H9 (cell line): ENCODE data around the gene STX8. TPM values are rescaled to one million over a fixed set of nuclear protein-coding genes. Genes with fewer than 3 reads are reported as not detected.

Source experiments
- DNase-seq: peaks from one replicate; pipeline ENCODE4 v3.0.0-alpha.2; 2017
- H2AFZ ChIP-seq: one replicate; pipeline ENCODE4 v1.6.1; 2013; ENCODE audit warnings: mild to moderate bottlenecking, low read length, control low read depth, moderate library complexity
- H2AK5ac ChIP-seq: 2 replicates; pipeline ENCODE4 v1.6.1; 2013; ENCODE audit warnings: low read length, control low read depth, mixed read lengths; ENCODE audit not compliant: insufficient read length
- H2BK120ac ChIP-seq: one replicate; pipeline ENCODE4 v1.6.1; 2013; ENCODE audit warnings: low read depth, mild to moderate bottlenecking, low read length, control low read depth, inconsistent platforms; ENCODE audit not compliant: poor library complexity, severe bottlenecking
- H2BK12ac ChIP-seq: 2 replicates; pipeline ENCODE4 v1.6.1; 2013; ENCODE audit warnings: low read length, control low read depth, mixed read lengths, low read depth; ENCODE audit not compliant: insufficient read length
- H2BK15ac ChIP-seq: 2 replicates; pipeline ENCODE4 v1.6.1; 2013; ENCODE audit warnings: low read depth, low read length, control low read depth
- H2BK20ac ChIP-seq: one replicate; pipeline ENCODE4 v1.6.1; 2013; ENCODE audit warnings: low read depth, mild to moderate bottlenecking, low read length, control low read depth, inconsistent platforms; ENCODE audit not compliant: poor library complexity, severe bottlenecking
- H2BK5ac ChIP-seq: 2 replicates; pipeline ENCODE4 v1.6.1; 2013; ENCODE audit warnings: low read length, control low read depth, mixed read lengths; ENCODE audit not compliant: insufficient read length
- H3K14ac ChIP-seq: 2 replicates; pipeline ENCODE4 v1.6.1; 2013; ENCODE audit warnings: low read length, control low read depth; ENCODE audit not compliant: insufficient read depth
- H3K18ac ChIP-seq: 2 replicates; pipeline ENCODE4 v1.6.1; 2013; ENCODE audit warnings: low read depth, mild to moderate bottlenecking, mixed read lengths, low read length, control low read depth; ENCODE audit not compliant: insufficient read length
- H3K23ac ChIP-seq: 2 replicates; pipeline ENCODE4 v1.6.1; 2013; ENCODE audit warnings: low read length, control low read depth, mixed read lengths, low read depth; ENCODE audit not compliant: insufficient read length
- H3K23me2 ChIP-seq: 2 replicates; pipeline ENCODE4 v1.6.1; 2013; ENCODE audit warnings: low read depth, mild to moderate bottlenecking, mixed read lengths, low read length, control low read depth; ENCODE audit not compliant: insufficient read length, poor library complexity, severe bottlenecking
- H3K27ac ChIP-seq: 2 replicates; pipeline ENCODE4 v1.5.1; 2013; ENCODE audit warnings: low read length, control low read depth, mixed read lengths, low read depth; ENCODE audit not compliant: insufficient read length
- H3K27me3 ChIP-seq: 2 replicates; pipeline ENCODE4 v1.6.1; 2013; ENCODE audit warnings: low read length, control low read depth, inconsistent platforms; ENCODE audit not compliant: insufficient read depth
- H3K4ac ChIP-seq: 2 replicates; pipeline ENCODE4 v1.6.1; 2013; ENCODE audit warnings: low read depth, mild to moderate bottlenecking, control low read depth, inconsistent platforms, low read length, moderate library complexity
- H3K4me1 ChIP-seq: 2 replicates; pipeline ENCODE4 v1.6.1; 2013; ENCODE audit warnings: low read length, control low read depth, inconsistent platforms; ENCODE audit not compliant: insufficient read depth
- H3K4me2 ChIP-seq: 2 replicates; pipeline ENCODE4 v1.6.1; 2013; ENCODE audit warnings: low read length, control low read depth, mixed read lengths; ENCODE audit not compliant: insufficient read length, insufficient read depth
- H3K56ac ChIP-seq: 2 replicates; pipeline ENCODE4 v1.6.1; 2013; ENCODE audit warnings: low read depth, mild to moderate bottlenecking, mixed read lengths, low read length, control low read depth; ENCODE audit not compliant: insufficient read length
- H3K79me1 ChIP-seq: 2 replicates; pipeline ENCODE4 v1.6.1; 2013; ENCODE audit warnings: low read depth, mild to moderate bottlenecking, moderate library complexity, low read length, control low read depth, inconsistent platforms; ENCODE audit not compliant: insufficient read depth, poor library complexity, severe bottlenecking
- H3K79me2 ChIP-seq: 2 replicates; pipeline ENCODE4 v1.6.1; 2013; ENCODE audit warnings: low read length, control low read depth, inconsistent platforms; ENCODE audit not compliant: insufficient read depth
- H3K9ac ChIP-seq: 2 replicates; pipeline ENCODE4 v1.6.1; 2013; ENCODE audit warnings: low read length, control low read depth, mixed read lengths; ENCODE audit not compliant: insufficient read length; ENCODE audit errors: extremely low read depth
- H3K9me3 ChIP-seq: one replicate; pipeline ENCODE4 v1.6.1; 2013; ENCODE audit warnings: low read depth, low read length, inconsistent platforms; ENCODE audit not compliant: control insufficient read depth
- H3T11ph ChIP-seq: one replicate; pipeline ENCODE4 v1.6.1; 2013; ENCODE audit warnings: mild to moderate bottlenecking, low read length, control low read depth, inconsistent platforms
- H4K20me1 ChIP-seq: one replicate; pipeline ENCODE4 v1.6.1; 2013; ENCODE audit not compliant: control insufficient read depth, insufficient read length, insufficient read depth
- H4K5ac ChIP-seq: 2 replicates; pipeline ENCODE4 v1.6.1; 2013; ENCODE audit warnings: low read depth, mild to moderate bottlenecking, mixed read lengths, low read length, control low read depth; ENCODE audit not compliant: insufficient read length
- H4K8ac ChIP-seq: replicated peaks from 2 replicates; pipeline ENCODE4 v1.6.1; 2013; ENCODE audit warnings: low read length, control low read depth, mixed read lengths, low read depth; ENCODE audit not compliant: insufficient read length
- H4K91ac ChIP-seq: 2 replicates; pipeline ENCODE4 v1.6.1; 2013; ENCODE audit warnings: low read depth, mild to moderate bottlenecking, moderate library complexity, mixed read lengths, low read length, control low read depth; ENCODE audit not compliant: insufficient read length
- H3K27ac Mint-ChIP-seq, 3 experiments: 2 replicates in 2 of 3; 3 replicates in 1 of 3; pipeline ENCODE4 v1.8.0; 2020 to 2021; ENCODE audit warnings: mixed read lengths in 3 of 3, mild to moderate bottlenecking in 1 of 3, moderate library complexity in 1 of 3
- H3K27me3 Mint-ChIP-seq: 2 replicates; pipeline ENCODE4 v1.8.0; 2021; ENCODE audit warnings: low read depth, mild to moderate bottlenecking, moderate library complexity, mixed read lengths
- H3K36me3 Mint-ChIP-seq, 3 experiments: 2 replicates in 2 of 3; 3 replicates in 1 of 3; pipeline ENCODE4 v1.8.0; 2020 to 2021; ENCODE audit warnings: low read depth in 3 of 3, mixed read lengths in 3 of 3; ENCODE audit not compliant: insufficient read depth in 1 of 3
- H3K4me1 Mint-ChIP-seq, 2 experiments: 2 replicates each; pipeline ENCODE4 v1.8.0; 2020; ENCODE audit warnings: mixed read lengths in 2 of 2
- H3K4me3 Mint-ChIP-seq, 2 experiments: 2 replicates in 1 of 2; 3 replicates in 1 of 2; pipeline ENCODE4 v1.8.0; 2020 to 2021; ENCODE audit warnings: mild to moderate bottlenecking in 2 of 2, mixed read lengths in 2 of 2, moderate library complexity in 1 of 2
- H3K9me3 Mint-ChIP-seq, 2 experiments: 2 replicates in 1 of 2; 3 replicates in 1 of 2; pipeline ENCODE4 v1.8.0; 2020; ENCODE audit warnings: mild to moderate bottlenecking in 2 of 2, mixed read lengths in 2 of 2, moderate library complexity in 1 of 2
- WGBS: extraction: QIAGEN DNeasy Blood & Tissue Kit; methylation state at CpG from one replicate; pipeline ENCODE4 v1.1.7; 2013; ENCODE audit warnings: missing lambda C conversion rate, low lambda C conversion rate, mixed read lengths; ENCODE audit not compliant: insufficient read length; ENCODE audit errors: extremely low coverage; 5-methylcytosine and 5-hydroxymethylcytosine counted together
- total RNA-seq: library from RNA; stranded (reverse); gene quantifications from 2 replicates; pipeline ENCODE4 v1.2.1, GENCODE V29; 2021
- TF ChIP-seq, protein P1 (sequence below): fragments of 200-600 bp; sonication (generic); conservative IDR thresholded peaks from 3 replicates; pipeline ENCODE4 v1.8.0; 2021; ENCODE audit warnings: antibody characterized with exemption, mild to moderate bottlenecking

Gene STX8
- total RNA-seq, 1 experiment from 2014 or later, result 55.1 TPM

DNA sequence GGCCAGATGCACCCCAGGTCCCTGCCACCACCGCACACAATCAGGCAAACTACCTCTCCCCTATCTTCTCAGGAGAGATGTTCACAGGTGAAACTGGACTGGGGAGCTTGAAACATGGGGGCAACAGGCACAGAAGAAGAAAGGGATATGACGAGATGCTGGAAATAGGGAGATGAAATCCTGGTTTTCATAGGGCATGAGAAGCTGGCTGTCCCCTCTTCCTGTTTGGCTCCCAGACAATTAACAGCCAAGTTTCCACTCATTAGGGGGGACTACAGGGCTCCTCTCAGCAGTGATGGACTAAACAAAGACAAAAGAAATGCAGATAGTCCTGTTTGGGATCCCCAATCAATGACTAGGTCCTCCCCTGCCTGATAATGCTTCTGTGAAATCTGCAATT, 288.3 kb downstream of the STX8 start:
- no peaks in the 10 kb centered on the region for H3K9me3 ChIP-seq
- H2BK12ac ChIP-seq, result peak overlapping the region; percentile 51
- H3K23me2 ChIP-seq, result no peaks in the 10 kb centered on the region
- H3K79me2 ChIP-seq, result no peaks in the 10 kb centered on the region
- H4K8ac ChIP-seq, result no peak overlapping the region
- no peak overlapping the region for H3K4ac ChIP-seq
- H4K20me1 ChIP-seq, result no peaks in the 10 kb centered on the region
- no peaks in the 10 kb centered on the region for H3K79me1 ChIP-seq
- no peak overlapping the region for H3K56ac ChIP-seq
- no peak overlapping the region for H3K4me2 ChIP-seq
- no peak overlapping the region for H4K91ac ChIP-seq
- H3K4me1 Mint-ChIP-seq, result peaks cover 37 to 43% of the 10 kb centered on the region in 2 experiments
- H4K5ac ChIP-seq, result no peak overlapping the region
- H3K4me3 Mint-ChIP-seq, result no peak overlapping the region
- H3K18ac ChIP-seq, result no peak overlapping the region
- no peak overlapping the region for H2BK15ac ChIP-seq
- no peak overlapping the region for H3T11ph ChIP-seq
- H3K27ac Mint-ChIP-seq, result peak overlapping the region; percentile 13 to 85 (median 13); a peak in 4 of 7 replicates
- no peaks in the 10 kb centered on the region for H3K27me3 ChIP-seq
- H3K27me3 Mint-ChIP-seq, result no peaks in the 10 kb centered on the region
- peaks cover 11% of the 10 kb centered on the region; the same call in 1 of the 2 replicates for H3K4me1 ChIP-seq
- H2BK5ac ChIP-seq, result no peak overlapping the region
- no peaks in the 10 kb centered on the region for H3K36me3 Mint-ChIP-seq
- no peaks in the 10 kb centered on the region for H3K9me3 Mint-ChIP-seq
- WGBS, result no CpG with 5 or more reads among the region's 2 CpGs
- no peak overlapping the region for H2BK20ac ChIP-seq
- no peak overlapping the region for H2BK120ac ChIP-seq
- no peak for DNase-seq
- H3K23ac ChIP-seq, result no peak overlapping the region
- H2AK5ac ChIP-seq, result no peak overlapping the region
- no peak overlapping the region for H3K14ac ChIP-seq
- no peak overlapping the region for H3K9ac ChIP-seq
- TF ChIP-seq, protein P1, sequence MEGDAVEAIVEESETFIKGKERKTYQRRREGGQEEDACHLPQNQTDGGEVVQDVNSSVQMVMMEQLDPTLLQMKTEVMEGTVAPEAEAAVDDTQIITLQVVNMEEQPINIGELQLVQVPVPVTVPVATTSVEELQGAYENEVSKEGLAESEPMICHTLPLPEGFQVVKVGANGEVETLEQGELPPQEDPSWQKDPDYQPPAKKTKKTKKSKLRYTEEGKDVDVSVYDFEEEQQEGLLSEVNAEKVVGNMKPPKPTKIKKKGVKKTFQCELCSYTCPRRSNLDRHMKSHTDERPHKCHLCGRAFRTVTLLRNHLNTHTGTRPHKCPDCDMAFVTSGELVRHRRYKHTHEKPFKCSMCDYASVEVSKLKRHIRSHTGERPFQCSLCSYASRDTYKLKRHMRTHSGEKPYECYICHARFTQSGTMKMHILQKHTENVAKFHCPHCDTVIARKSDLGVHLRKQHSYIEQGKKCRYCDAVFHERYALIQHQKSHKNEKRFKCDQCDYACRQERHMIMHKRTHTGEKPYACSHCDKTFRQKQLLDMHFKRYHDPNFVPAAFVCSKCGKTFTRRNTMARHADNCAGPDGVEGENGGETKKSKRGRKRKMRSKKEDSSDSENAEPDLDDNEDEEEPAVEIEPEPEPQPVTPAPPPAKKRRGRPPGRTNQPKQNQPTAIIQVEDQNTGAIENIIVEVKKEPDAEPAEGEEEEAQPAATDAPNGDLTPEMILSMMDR, result no peak
- H3K27ac ChIP-seq, result no peak overlapping the region
- H2AFZ ChIP-seq, result no peak overlapping the region
